C4-2B (cell line): ENCODE results near the gene ADAMTSL1.

Source experiments
- H3K27ac ChIP-seq: fragments of 450-650 bp; 2 replicates; pipeline ENCODE4 v1.5.1; 2017
- ZFX ChIP-seq: fragments of 450-650 bp; IDR thresholded peaks from 2 replicates; pipeline ENCODE4 v1.6.1; 2017
- TF ChIP-seq, protein P1 (sequence below): fragments of 450-650 bp; conservative IDR thresholded peaks from 2 replicates; pipeline ENCODE4 v1.5.1; 2017; ENCODE audit warnings: mild to moderate bottlenecking

The ADAMTSL1 gene

DNA sequence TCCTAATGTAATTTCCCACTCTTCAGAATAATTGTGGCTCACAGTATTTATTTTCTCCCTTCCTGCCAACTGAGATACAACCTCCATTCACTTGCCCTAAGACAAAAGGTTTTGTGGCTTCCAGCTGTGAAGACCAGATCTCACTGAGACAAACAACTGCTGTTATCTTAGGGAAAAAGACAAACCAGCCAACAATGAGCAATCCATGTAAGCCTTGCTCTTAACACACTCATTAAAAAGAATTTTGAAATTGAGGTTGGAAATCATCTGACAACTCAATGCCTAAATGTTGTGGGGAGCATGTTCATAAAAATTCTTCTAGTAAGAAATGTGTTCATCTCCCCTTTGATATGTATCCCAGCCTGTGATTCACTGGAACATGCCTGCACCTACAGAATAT is 132.9 kb downstream of the ADAMTSL1 start:
- H3K27ac ChIP-seq = no peak overlapping the region
- TF ChIP-seq, protein P1, sequence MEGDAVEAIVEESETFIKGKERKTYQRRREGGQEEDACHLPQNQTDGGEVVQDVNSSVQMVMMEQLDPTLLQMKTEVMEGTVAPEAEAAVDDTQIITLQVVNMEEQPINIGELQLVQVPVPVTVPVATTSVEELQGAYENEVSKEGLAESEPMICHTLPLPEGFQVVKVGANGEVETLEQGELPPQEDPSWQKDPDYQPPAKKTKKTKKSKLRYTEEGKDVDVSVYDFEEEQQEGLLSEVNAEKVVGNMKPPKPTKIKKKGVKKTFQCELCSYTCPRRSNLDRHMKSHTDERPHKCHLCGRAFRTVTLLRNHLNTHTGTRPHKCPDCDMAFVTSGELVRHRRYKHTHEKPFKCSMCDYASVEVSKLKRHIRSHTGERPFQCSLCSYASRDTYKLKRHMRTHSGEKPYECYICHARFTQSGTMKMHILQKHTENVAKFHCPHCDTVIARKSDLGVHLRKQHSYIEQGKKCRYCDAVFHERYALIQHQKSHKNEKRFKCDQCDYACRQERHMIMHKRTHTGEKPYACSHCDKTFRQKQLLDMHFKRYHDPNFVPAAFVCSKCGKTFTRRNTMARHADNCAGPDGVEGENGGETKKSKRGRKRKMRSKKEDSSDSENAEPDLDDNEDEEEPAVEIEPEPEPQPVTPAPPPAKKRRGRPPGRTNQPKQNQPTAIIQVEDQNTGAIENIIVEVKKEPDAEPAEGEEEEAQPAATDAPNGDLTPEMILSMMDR = no peak
- TF ChIP-seq ZFX = no peak

DNA sequence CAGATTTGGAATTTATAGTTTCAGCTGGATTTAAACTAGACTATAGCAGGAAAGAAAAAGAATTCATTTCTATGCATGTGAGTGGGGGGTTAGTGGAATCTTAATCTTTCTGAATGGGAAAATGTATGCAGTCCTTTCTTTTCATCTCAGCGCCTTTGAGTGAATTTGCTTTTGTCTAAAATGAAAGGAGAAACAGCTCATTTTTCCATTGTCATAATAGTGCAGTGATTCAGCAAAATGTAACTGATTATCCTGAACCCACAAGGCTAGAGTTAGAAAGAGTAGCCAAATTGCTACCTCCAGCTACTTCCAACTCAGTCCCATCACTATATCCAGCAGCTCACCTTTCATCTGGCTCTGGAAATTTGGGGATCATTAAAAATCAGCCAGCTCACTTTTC is 134.4 kb downstream of the ADAMTSL1 start:
- no peak for TF ChIP-seq ZFX
- TF ChIP-seq, protein P1 = no peak
- H3K27ac ChIP-seq = no peak overlapping the region

- no peak overlapping the region for H3K27ac ChIP-seq
Measured at GRCh38 chr9:18610956-18611355, 137.0 kb downstream of the ADAMTSL1 start.

GRCh38 chr9:18611971-18612370 is 138.0 kb downstream of the ADAMTSL1 start:
- H3K27ac ChIP-seq = no peak overlapping the region
- TF ChIP-seq, protein P1 = no peak
- TF ChIP-seq ZFX = no peak

More at GRCh38 chr9:18610956-18611355, 137.0 kb downstream of the ADAMTSL1 start:
- TF ChIP-seq, protein P1 = no peak
- no peak for TF ChIP-seq ZFX

DNA sequence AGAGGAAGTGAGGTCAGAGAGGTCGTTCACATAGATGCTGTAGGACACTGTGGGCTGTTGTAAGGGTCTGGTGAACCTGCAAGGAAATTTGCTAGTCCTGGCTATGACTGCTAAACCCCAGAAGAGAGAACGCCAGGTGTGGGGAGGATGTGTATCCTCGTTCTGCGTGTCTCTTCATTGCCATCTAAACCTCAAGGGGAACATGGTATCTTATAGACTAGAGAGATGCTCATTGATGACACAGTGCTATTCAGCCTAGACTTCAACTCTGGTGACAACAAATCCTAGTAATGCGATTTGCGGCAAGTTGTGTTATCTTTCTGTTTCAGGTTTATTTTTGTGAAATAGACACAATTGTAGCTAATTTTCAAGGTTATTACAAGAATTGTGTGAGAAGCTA is 140.2 kb downstream of the ADAMTSL1 start:
- no peak overlapping the region for H3K27ac ChIP-seq
- TF ChIP-seq ZFX = no peak
- TF ChIP-seq, protein P1 = no peak

DNA sequence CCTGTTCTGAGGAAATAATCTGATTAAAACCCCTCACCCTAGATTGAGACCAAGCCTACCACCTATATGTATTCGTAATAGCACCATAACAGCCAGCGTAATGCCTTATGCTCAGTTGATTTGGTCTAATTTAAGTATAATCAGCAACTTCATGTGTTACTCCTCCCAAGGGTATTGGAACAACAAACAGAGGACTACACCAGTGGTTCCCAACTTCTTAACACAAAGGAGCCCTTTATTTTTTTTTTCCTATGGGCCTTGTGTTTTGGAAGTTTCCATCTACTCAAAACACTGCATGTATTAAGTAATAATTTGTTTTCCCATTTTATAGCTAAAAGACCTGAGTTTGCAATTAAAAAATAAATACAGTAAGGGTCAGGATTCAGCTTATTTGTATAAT is 140.7 kb downstream of the ADAMTSL1 start:
- TF ChIP-seq ZFX = no peak
- TF ChIP-seq, protein P1 = no peak
- no peak overlapping the region for H3K27ac ChIP-seq

- H3K27ac ChIP-seq = no peak overlapping the region
- no peak for TF ChIP-seq ZFX
- TF ChIP-seq, protein P1 = no peak
Measured at GRCh38 chr9:18616976-18617375, 143.0 kb downstream of the ADAMTSL1 start.
